SKM-1 treated with dmso at 0.1 percent for 144 hours (cell line): ENCODE data around the gene HNRNPH3.

Experiments used
- DNase-seq: peaks from one replicate; lab custom pipeline; 2025; ENCODE audit not compliant: unreplicated experiment; lab: John Stamatoyannopoulos, UW

The HNRNPH3 gene

DNA sequence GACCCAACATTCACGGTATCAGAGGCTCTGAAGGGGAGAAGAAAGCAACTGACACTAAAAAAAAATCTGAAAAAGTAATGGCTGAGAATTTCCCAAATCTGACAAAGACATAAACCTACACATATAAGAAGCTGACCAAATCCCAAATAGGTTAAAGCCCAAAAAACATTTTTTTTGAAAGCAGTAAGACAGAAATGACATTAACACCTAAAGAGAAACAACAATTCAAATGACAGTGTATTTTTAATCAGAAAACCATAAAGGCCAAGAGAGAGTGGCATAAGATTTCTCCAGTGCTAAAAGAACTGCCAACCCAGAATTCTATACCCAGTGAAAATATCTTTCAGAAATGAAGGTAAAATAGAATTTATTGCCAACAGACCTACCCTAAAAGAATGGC is 39.7 kb downstream of the HNRNPH3 start:
- DNase-seq: no peak

DNA sequence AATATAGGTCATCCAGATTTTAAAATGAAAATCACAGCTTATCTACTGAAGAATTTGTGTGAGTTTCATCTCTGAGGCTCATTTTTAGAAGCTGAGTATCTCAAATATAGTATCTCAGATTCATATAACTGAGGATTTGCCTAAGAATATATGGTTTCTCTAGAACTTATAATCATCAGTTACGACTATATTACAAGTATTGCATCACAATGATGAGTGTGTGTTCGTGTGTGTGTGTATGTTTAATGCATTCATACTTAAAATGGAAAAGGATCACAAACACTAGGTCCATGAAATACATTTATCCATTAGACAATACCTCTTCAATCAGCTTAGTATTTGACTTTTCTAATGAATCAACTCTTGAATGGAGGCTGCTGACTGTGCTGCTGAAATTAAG is 53.9 kb downstream of the HNRNPH3 start:
- DNase-seq: no peak
